Right lobe of liver (tissue), 6 donors: Measurements from ENCODE around the gene SPAG7. TPM values are rescaled to one million over a fixed set of nuclear protein-coding genes. Genes with fewer than 3 reads are reported as not detected.

Experiments used
- ATAC-seq, 4 donors: fragments of 200-7000 bp; cut with Tn5 transposase; one replicate each; pipeline ENCODE4 v1.9.1; 2020; ENCODE audit warnings: mild to moderate bottlenecking in 4 of 4, moderate library complexity in 4 of 4
- DNase-seq, 3 donors: peaks; one replicate each; pipeline ENCODE4 v3.0.0-alpha.2; 2020
- H3K27ac ChIP-seq, 3 donors: fragments of 200-600 bp; one replicate each; pipeline ENCODE4 v1.8.0; 2022
- H3K27me3 ChIP-seq, 2 donors: fragments of 200-600 bp; one replicate each; pipeline ENCODE4 v1.8.0; 2022
- H3K36me3 ChIP-seq, 4 donors: fragments of 200-600 bp; sonication (generic) in 1 of 4; one replicate each; pipeline versions ENCODE4 v1.5.1 to v1.8.0; 2017 to 2022; ENCODE audit warnings: control low read depth in 1 of 4
- H3K4me1 ChIP-seq, 4 donors: fragments of 200-600 bp; sonication (generic) in 1 of 4; one replicate each; pipeline versions ENCODE4 v1.5.1 to v1.8.0; 2017 to 2022; ENCODE audit warnings: control low read depth in 1 of 4
- H3K4me3 ChIP-seq, 3 donors: fragments of 200-600 bp; one replicate each; pipeline ENCODE4 v1.8.0; 2022
- H3K9me3 ChIP-seq, 4 donors: fragments of 200-600 bp; sonication (generic) in 1 of 4; one replicate each; pipeline versions ENCODE4 v1.5.1 to v1.8.0; 2017 to 2022; ENCODE audit warnings: control low read depth in 1 of 4
- CTCF ChIP-seq, 4 donors: fragments of 200-600 bp in 3 of 4; fragments of 450-650 bp in 1 of 4; IDR thresholded peaks; one replicate each; pipeline versions ENCODE4 v1.5.1 to v1.8.0; 2016 to 2022; ENCODE audit warnings: antibody characterized with exemption in 4 of 4, mild to moderate bottlenecking in 2 of 4
- POLR2A ChIP-seq: fragments of 450-650 bp; IDR thresholded peaks from one replicate; pipeline ENCODE4 v1.6.1; 2017; ENCODE audit warnings: antibody characterized with exemption, mild to moderate bottlenecking
- WGBS: methylation state at CpG from one replicate; pipeline ENCODE4 v1.1.6; 2018; ENCODE audit warnings: low coverage, low lambda C conversion rate; ENCODE audit not compliant: insufficient coverage; ENCODE audit errors: missing lambda C conversion rate; 5-methylcytosine and 5-hydroxymethylcytosine counted together
- intact Hi-C, 2 donors: fragments of 100-400 bp; cut with DNase I; formaldehyde crosslinking; loops; one replicate each; pipeline versions ENCODE4 v1.11.2 to v1.14.1; 2022
- total RNA-seq, 6 experiments: library from RNA; depleted of rRNA in 2 of 6; stranded (reverse); fragments of >200 nt in 2 of 6; fragmentation: NEBNext Ultra II Directional in 3 of 6; extraction: Animal tissue kit (Norgen Biotek cat#: 25700) in 3 of 6; gene quantifications; one replicate each; pipeline versions ENCODE4 v1.1.0 to v1.2.4, GENCODE V29; 2016 to 2023
- donor health status: DM: no; HTN: yes; CAD: no.
- donor health status: DM: no; HTN: no; CAD: no.
- donor health status: DM: no; HTN: no; CAD: no.
- donor health status: DM: no; HTN: yes; CAD: no.
- donor health status: DM: no; HTN: yes; CAD: no.

The SPAG7 gene
- total RNA-seq, 6 experiments from 2014 or later, result 22.3 to 33.9 (median 26.4) TPM

DNA sequence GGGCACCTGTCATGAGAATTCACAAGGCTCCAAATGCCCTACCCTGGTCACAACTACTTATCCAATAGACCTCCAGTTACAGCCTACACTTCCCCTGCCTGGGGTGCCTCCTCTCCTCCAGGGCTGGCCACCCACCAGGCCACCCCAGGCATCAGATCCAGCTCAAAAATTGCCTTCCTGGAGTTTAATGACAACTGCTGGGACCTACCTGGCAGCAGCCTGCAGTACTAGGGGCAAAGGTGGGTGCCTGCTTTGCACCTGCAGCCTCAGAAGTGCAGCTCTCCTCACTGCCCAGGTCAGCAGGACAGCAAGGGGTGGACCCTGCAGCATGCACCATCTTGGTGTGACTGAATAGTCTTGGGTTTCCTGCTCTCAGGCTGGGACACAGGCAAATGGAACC lies 32.0 kb downstream of the SPAG7 start:
- no peak overlapping the region for H3K4me3 ChIP-seq
- H3K36me3 ChIP-seq, result peaks cover 0 to 18% (median 2%) of the 10 kb centered on the region in 4 donors
- intact Hi-C loops, result no loop called here
- H3K9me3 ChIP-seq, result no peaks in the 10 kb centered on the region
- no peak for DNase-seq
- no peaks in the 10 kb centered on the region for H3K27me3 ChIP-seq
- no peak for TF ChIP-seq CTCF (IDR thresholded peaks at IDR 0.05)
- TF ChIP-seq POLR2A, result no peak
- no peak for ATAC-seq
- H3K27ac ChIP-seq, result no peak overlapping the region
- H3K4me1 ChIP-seq, result peaks cover 0 to 21% (median 9%) of the 10 kb centered on the region in 4 donors

DNA sequence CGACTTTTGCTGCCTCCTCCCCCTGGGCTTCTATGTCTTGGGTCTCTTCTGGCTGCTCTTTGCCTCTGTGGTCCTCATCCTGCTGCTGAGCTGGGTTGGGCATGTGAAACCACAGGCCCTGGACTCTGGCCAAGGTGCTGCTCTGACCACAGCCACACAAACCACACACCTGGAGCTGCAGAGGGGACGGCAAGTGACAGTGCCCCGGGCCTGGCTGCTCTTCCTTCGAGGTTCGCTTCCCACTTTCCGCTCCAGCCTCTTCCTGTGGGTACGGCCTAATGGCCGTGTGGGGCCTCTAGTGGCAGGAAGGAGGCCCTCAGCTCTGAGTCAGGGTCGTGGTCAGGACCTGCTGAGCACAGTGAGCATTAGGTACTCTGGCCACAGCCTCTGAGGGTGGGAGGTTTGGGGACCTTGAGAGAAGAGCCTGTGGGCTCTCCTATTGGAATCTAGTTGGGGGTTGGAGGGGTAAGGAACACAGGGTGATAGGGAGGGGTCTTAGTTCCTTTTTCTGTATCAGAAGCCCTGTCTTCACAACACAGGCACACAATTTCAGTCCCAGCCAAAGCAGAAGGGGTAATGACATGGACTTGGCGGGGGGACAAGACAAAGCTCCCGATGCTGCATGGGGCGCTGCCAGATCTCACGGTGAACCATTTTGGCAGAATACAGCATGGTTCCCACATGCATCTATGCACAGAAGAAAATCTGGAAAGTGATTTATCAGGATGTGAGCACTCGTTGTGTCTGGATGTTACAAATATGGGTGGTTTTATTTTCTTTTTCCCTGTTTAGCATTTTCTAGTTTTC lies 33.2 kb downstream of the SPAG7 start:
- TF ChIP-seq CTCF (IDR thresholded peaks at IDR 0.05), result peak in 2 of 4 donors; percentile 26 to 31
- no peak for TF ChIP-seq POLR2A
- H3K27me3 ChIP-seq, result no peaks in the 10 kb centered on the region
- peaks cover 0 to 21% (median 9%) of the 10 kb centered on the region in 4 donors for H3K4me1 ChIP-seq
- 18% methylated on average over 14 of the region's 14 CpGs for WGBS
- H3K9me3 ChIP-seq, result no peaks in the 10 kb centered on the region
- H3K27ac ChIP-seq, result no peak overlapping the region
- H3K4me3 ChIP-seq, result no peak overlapping the region
- DNase-seq (peak in 2 of 3 donors; percentile 53 to 76), ATAC-seq (peak; percentile 51 to 70 (median 59))
- H3K36me3 ChIP-seq, result peaks cover 0 to 18% (median 2%) of the 10 kb centered on the region in 4 donors
- intact Hi-C loops, result no loop called here

DNA sequence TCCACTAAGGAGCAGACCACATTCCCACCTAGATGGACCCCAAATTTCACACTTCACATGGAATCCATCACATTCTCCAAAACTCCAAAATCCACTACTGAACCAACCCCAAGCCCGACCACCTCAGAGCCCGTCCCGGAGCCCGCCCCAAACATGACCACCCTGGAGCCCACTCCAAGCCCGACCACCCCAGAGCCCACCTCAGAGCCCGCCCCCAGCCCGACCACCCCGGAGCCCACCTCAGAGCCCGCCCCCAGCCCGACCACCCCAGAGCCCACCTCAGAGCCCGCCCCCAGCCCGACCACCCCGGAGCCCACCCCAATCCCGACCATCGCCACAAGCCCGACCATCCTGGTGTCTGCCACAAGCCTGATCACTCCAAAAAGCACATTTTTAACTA lies 34.0 kb downstream of the SPAG7 start:
- Histone ChIP-seq H3K27me3 (no peaks in the 10 kb centered on the region), H3K27ac (no peak overlapping the region), H3K4me3 (no peak overlapping the region), H3K9me3 (no peaks in the 10 kb centered on the region), H3K36me3 (peaks cover 0 to 18% (median 2%) of the 10 kb centered on the region in 4 donors), H3K4me1 (peaks cover 0 to 16% (median 7%) of the 10 kb centered on the region in 4 donors)
- 66% methylated on average over 5 of the region's 16 CpGs for WGBS
- intact Hi-C loops, result no loop called here
- ATAC-seq (no peak), DNase-seq (no peak)
- no peak for TF ChIP-seq CTCF (IDR thresholded peaks at IDR 0.05)
- TF ChIP-seq POLR2A, result no peak

DNA sequence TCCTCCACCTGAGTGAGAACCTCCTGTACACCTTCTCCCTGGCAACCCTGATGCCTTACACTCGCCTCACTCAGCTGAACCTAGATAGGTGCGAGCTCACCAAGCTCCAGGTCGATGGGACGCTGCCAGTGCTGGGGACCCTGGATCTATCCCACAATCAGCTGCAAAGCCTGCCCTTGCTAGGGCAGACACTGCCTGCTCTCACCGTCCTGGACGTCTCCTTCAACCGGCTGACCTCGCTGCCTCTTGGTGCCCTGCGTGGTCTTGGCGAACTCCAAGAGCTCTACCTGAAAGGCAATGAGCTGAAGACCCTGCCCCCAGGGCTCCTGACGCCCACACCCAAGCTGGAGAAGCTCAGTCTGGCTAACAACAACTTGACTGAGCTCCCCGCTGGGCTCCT lies 34.9 kb downstream of the SPAG7 start:
- WGBS, result no CpG with 5 or more reads among the region's 12 CpGs
- no peaks in the 10 kb centered on the region for H3K27me3 ChIP-seq
- intact Hi-C loops, result no loop called here
- H3K4me3 ChIP-seq, result no peak overlapping the region
- TF ChIP-seq CTCF (IDR thresholded peaks at IDR 0.05) (no peak), POLR2A (no peak)
- no peaks in the 10 kb centered on the region for H3K9me3 ChIP-seq
- DNase-seq, result no peak
- no peak overlapping the region for H3K27ac ChIP-seq
- no peak for ATAC-seq
- H3K36me3 ChIP-seq, result peaks cover 0 to 13% (median 2%) of the 10 kb centered on the region in 4 donors
- H3K4me1 ChIP-seq, result peaks cover 0 to 13% (median 5%) of the 10 kb centered on the region in 4 donors
